GM15510 (cell line): ENCODE measurements around the gene TMEM51.

Experiments used
- POLR2A ChIP-seq: IDR thresholded peaks from 3 replicates; pipeline ENCODE4 v1.6.1; 2011; ENCODE audit warnings: borderline replicate concordance; ENCODE audit not compliant: insufficient read length; ENCODE audit errors: extremely low read depth

Gene TMEM51

GRCh38 chr1:15146142-15146680, 7.3 kb upstream of the TMEM51 start:
- no peak for TF ChIP-seq POLR2A

DNA sequence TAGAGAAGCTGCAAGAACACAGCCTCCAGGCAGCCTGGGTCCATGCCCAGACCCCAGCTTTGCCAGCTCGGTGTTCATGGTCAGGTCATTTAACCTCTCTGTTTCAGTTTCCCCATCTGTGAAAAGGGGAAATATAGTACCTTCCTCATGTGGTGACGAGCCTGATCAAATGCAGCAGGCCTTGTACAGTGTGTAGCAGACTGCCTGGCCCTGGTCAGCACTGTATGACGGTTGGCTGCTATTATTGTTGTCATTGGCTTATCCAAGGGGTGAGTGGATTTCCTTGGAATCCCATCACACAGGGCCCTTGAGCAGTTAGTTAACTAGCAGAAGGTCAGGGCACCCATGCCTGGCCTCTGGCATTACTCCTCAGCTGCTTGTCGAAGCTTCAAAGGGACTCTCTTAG, 6.6 kb upstream of the TMEM51 start:
- TF ChIP-seq POLR2A: no peak

DNA sequence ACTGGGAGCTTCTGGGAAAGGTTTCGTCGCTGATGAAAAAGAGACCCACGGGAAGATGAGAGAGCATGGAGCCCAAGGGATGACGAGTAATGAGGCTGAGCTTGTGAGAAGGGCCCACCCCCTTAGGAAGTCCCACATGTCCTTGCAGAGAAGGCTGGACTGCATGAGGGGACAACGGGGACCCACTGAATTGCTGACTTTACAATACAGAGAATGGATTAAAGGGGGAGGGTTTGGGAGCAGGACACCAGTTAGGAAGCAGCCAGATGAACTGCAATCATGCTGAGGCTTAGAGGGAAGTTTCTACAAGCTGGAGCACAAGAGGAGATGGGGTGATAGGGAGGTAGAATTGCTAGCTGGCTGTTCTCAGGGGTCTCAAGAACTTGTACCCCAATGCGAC, 5.5 kb upstream of the TMEM51 start:
- no peak for TF ChIP-seq POLR2A

GRCh38 chr1:15148475-15148874, 5.1 kb upstream of the TMEM51 start:
- no peak for TF ChIP-seq POLR2A

DNA sequence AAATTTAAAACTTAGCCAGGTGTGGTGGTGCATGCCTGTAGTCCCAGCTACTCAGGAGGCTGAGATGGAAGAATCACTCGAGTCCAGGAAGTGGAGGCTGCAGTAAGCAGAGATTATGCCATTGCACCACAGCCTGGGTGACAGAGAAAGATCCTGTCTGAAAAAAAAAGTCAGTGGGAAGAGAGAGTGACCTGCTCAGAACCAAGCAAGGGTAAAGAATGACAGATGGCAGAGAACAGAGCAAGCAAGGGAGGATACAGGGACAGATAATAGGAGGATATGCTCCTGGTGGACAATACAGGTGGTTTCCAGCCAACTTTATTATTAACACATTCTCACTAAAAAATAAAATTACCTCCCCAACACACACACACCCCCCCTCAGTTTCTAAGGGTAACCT, 4.6 kb upstream of the TMEM51 start:
- no peak for TF ChIP-seq POLR2A

- TF ChIP-seq POLR2A: no peak
Measured at GRCh38 chr1:15150376-15150775, 3.2 kb upstream of the TMEM51 start.

DNA sequence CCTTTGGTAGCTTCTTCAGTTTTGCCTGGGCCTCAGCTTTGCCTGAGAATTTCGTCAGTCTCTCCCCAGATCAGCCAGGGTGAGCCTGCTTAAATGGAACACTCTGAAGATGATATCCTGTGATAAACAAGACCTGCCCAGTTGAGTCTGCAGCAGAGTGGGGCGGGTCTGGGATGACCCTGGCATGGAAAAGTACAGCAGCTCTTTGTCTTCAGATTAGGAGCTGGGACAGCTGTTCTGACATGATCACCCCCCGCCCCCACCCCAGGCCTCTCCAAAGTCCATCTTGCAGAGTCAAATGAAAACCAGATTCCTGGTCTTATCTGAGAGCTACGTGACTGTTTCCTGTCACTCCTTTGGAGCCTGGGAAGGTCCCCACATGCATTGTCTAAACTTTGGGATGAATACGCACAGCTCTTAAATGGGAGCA, 2.2 kb upstream of the TMEM51 start:
- TF ChIP-seq POLR2A: no peak

GRCh38 chr1:15151871-15152270, 1.7 kb upstream of the TMEM51 start:
- no peak for TF ChIP-seq POLR2A

DNA sequence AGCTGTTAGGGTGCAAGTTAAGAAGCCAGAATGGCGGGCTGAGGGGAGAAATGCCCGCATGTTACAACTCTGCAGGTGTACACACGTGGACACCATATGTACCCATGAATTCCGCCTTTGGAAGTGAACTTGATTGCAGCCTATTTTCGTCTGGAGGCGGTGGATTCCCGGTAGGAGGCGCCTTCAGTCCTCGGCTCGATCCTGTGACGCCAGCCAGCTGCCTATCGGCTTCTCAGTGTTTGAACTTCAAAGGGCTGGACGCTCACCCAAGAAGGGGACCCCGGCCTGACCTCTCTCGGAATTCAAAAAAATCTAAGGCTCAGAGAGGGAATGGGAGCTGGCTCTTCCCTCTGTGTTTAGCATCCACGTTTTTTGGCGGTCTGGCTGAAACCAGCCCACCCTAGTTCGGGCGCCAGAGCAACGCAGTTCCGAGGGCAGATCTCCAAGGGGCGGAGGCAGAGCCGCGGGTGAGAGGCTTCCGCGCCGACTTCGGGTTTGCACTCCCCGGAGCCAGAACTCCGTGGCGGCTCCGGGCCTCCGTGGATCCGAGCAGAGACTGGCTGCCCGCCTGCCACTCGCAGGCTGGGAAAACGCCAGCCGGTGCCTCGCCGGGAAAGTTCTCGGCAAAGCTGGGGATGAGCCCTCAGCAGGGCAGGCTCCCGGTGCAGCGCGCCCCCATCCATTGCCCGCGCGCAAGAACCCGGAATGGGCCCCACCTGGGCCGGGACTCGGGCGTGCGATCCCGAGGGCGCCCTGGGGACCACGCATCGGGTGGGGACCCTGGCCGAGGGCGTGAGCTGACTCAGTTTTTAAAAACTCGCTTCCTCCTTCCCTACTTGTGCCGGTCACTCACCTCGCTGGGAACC, 996 bp upstream of the TMEM51 start:
- no peak for TF ChIP-seq POLR2A

- no peak for TF ChIP-seq POLR2A
Measured at GRCh38 chr1:15153842-15154479, 414 bp downstream of the TMEM51 start.

DNA sequence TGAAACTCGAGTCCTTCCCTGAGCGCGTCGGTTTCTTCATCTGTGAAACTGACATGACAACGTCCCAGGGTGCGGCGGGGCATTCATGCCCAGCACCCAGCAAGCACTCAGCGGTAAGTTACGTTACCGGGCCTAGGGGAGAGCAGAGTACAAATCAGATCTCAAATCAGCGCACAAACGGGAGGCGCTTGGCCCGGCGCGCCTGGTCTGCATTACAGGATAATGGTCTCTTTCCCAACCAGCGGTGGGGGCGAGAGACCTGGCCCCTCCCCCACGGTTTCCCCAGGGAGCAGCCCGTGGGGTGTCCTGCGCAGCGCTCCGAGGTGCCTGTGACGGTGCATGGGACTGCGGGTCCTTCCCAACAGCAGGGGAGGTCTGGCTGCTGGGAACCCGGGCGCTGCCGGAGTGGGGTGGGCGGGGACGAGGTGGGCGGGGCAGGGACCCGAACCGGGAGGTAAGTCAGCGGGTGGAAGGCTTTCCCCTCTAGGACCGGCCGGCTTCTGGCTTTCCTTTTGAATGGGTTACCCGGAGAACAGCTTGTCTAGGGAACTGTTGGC, 1.0 kb downstream of the TMEM51 start:
- no peak for TF ChIP-seq POLR2A

- TF ChIP-seq POLR2A: no peak
Measured at GRCh38 chr1:15155191-15155590, 1.6 kb downstream of the TMEM51 start.

- no peak for TF ChIP-seq POLR2A
Measured at GRCh38 chr1:15155888-15156741, 2.6 kb downstream of the TMEM51 start.

- TF ChIP-seq POLR2A: no peak
Measured at GRCh38 chr1:15156807-15157380, 3.3 kb downstream of the TMEM51 start.

DNA sequence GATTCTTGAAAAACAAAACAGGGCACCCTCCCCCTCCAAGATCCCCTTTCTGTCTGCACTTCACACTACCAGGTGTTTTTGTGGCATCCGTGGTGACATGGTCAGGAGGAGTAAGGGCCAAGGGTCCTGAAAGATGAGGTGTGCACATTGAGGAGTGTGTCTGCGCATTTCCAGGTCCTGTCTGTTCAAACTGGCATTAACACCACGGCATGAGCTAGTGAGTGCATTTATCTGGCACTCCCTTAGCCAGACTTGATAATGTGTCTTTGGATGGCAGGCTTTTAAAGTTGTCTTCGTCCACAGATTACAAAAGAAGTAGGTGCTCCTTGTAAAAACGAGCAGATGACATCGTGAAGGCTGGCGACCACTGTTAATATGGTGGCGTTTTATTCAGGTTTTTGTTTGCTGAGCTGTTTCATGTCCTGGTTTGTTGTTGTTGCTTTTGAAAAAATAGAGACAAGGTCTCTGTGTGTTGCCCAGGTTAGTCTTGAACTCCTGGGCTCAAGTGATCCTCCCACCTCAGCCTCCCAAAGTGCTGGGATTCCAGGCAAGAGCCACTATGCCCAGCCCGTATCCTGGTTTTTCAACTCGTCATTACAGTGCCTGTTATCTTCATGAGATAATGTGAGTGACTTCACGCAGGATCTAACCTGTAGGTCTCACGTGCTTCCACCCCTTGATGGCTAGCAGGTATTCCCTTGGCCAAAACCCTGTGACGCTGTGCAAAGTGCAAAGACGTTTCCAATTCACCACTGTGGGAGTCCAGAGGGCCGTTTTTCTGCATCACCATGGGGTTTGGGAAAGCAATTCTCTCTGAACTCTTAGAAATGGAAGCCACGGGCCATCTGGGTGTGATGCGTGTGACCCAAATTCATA, 4.2 kb downstream of the TMEM51 start:
- TF ChIP-seq POLR2A: no peak
